NB4 (cell line): ENCODE results near the gene BRD7.

Source experiments
- DNase-seq: peaks from one replicate; pipeline ENCODE4 v3.0.0; 2010; ENCODE audit warnings: low read depth
- H3K4me3 ChIP-seq: one replicate; pipeline ENCODE4 v1.5.1; 2011; ENCODE audit warnings: mild to moderate bottlenecking, low read depth, low read length, moderate library complexity
- CTCF ChIP-seq: IDR thresholded peaks from one replicate; pipeline ENCODE4 v1.5.1; 2012; ENCODE audit warnings: low read depth, low read length
- MAX ChIP-seq: IDR thresholded peaks from 2 replicates; pipeline ENCODE4 v1.6.1; 2011; ENCODE audit warnings: low read depth, low read length
- MYC ChIP-seq: IDR thresholded peaks from 2 replicates; pipeline ENCODE4 v1.6.1; 2011; ENCODE audit warnings: low read depth, low read length
- POLR2A ChIP-seq: IDR thresholded peaks from 2 replicates; pipeline ENCODE4 v1.6.1; 2011; ENCODE audit warnings: mild to moderate bottlenecking; ENCODE audit not compliant: insufficient read length; ENCODE audit errors: extremely low read depth

The BRD7 gene

GRCh38 chr16:50304467-50305440, 64.0 kb downstream of the BRD7 start:
- no peak for DNase-seq
- no peak for TF ChIP-seq MYC
- TF ChIP-seq POLR2A = no peak
- no peak for TF ChIP-seq MAX
- no peak for TF ChIP-seq CTCF
- H3K4me3 ChIP-seq = no peak overlapping the region

GRCh38 chr16:50303605-50304466, 65.0 kb downstream of the BRD7 start:
- TF ChIP-seq MAX (0 out of 2 replicates have a peak, but pooled peaks have one; percentile 46), POLR2A (no peak)
- peak overlapping the region; percentile 2 for H3K4me3 ChIP-seq
- peak; percentile 99 for DNase-seq

GRCh38 chr16:50303041-50303604, 65.7 kb downstream of the BRD7 start:
- TF ChIP-seq MAX (no peak), POLR2A (no peak), CTCF (no peak), MYC (0 out of 2 replicates have a peak, but pooled peaks have one; percentile 52)
- DNase-seq = peak; percentile 82
- no peak overlapping the region for H3K4me3 ChIP-seq

- DNase-seq = peak; percentile 30
- TF ChIP-seq CTCF = no peak
- TF ChIP-seq MYC = no peak
- TF ChIP-seq POLR2A = no peak
- no peak for TF ChIP-seq MAX
- H3K4me3 ChIP-seq = no peak overlapping the region
Observed at GRCh38 chr16:50302472-50303005, 66.2 kb downstream of the BRD7 start.

- no peak for TF ChIP-seq CTCF
- no peak for TF ChIP-seq POLR2A
- TF ChIP-seq MAX = no peak
- TF ChIP-seq MYC = no peak
- DNase-seq = peak; percentile 43
- no peak overlapping the region for H3K4me3 ChIP-seq
Observed at GRCh38 chr16:50301626-50302471, 66.9 kb downstream of the BRD7 start.
